HepG2 (cell line): Measurements from ENCODE around the gene CTNNA3. TPM values are rescaled to one million over a fixed set of nuclear protein-coding genes. Genes with fewer than 3 reads are reported as not detected.

ENCODE experiments used
- ATAC-seq: fragments of 200-7000 bp; cut with Tn5 transposase; 3 replicates; pipeline ENCODE4 v1.9.1; 2020; ENCODE audit warnings: mild to moderate bottlenecking, moderate library complexity
- BruUV-seq: library from RNA; stranded (reverse); fragments of 400-500 nt; replicated peaks from 2 replicates; lab custom pipeline; 2021; lab: Mats Ljungman, UMichigan
- CTCF ChIA-PET: fragments of 300-600 bp; formaldehyde crosslinking; extraction: SDS; loops from one replicate; lab custom pipeline; 2021; ENCODE audit warnings: low total read pairs, inconsistent platforms, low intra/inter-chr PET ratio; lab: Yijun Ruan, JAX
- POLR2A ChIA-PET: fragments of 350-600 bp; sonication (Branson Sonifier 250); formaldehyde crosslinking; loops from one replicate; lab custom pipeline; 2020; ENCODE audit warnings: antibody characterized with exemption, inconsistent platforms; lab: Yijun Ruan, JAX
- DNase-seq: peaks from one replicate; pipeline ENCODE4 v3.0.0-alpha.2; 2015; ENCODE audit warnings: low spot score
- FAIRE-seq: peaks from 3 replicates; lab custom pipeline; 2011; peaks lifted over from hg19 to GRCh38; lab: Jason Lieb, UNC
- H2AFZ ChIP-seq: one replicate; pipeline ENCODE4 v1.6.1; 2011; ENCODE audit warnings: low read length, inconsistent platforms
- H3K27ac ChIP-seq: fragments of 300-600 bp; 3 replicates; pipeline ENCODE4 v1.8.0; 2011; ENCODE audit warnings: mixed run types, mild to moderate bottlenecking, mixed read lengths, low read length, inconsistent platforms; ENCODE audit not compliant: insufficient read depth; ENCODE audit errors: extremely low read length
- H3K27me3 ChIP-seq, 2 experiments: fragments of 200-600 bp in 1 of 2; 2 replicates in 1 of 2; 3 replicates in 1 of 2; pipeline versions ENCODE4 v1.6.0 to v1.8.0; 2011; ENCODE audit warnings: low read length in 2 of 2, mild to moderate bottlenecking in 2 of 2, moderate library complexity in 2 of 2, inconsistent platforms in 1 of 2; ENCODE audit not compliant: insufficient read depth in 2 of 2, control insufficient read depth in 1 of 2
- H3K36me3 ChIP-seq, 2 experiments: fragments of 200-600 bp in 1 of 2; replicated peaks in 1 of 2; 2 replicates in 1 of 2; 3 replicates in 1 of 2; pipeline versions ENCODE4 v1.5.1 to v1.8.0; 2011; ENCODE audit warnings: low read length in 2 of 2, inconsistent platforms in 1 of 2; ENCODE audit not compliant: insufficient read depth in 2 of 2, control insufficient read depth in 1 of 2
- H3K4me1 ChIP-seq: 2 replicates; pipeline ENCODE4 v1.5.1; 2012; ENCODE audit warnings: low read length, inconsistent platforms; ENCODE audit not compliant: insufficient read depth
- H3K4me2 ChIP-seq: 2 replicates; pipeline ENCODE4 v1.6.0; 2011; ENCODE audit warnings: low read depth, low read length, inconsistent platforms
- H3K4me3 ChIP-seq, 3 experiments: fragments of 200-600 bp in 1 of 3; sonication (generic), shearing (Covaris generic) in 1 of 3; replicated peaks in 1 of 3; 2 replicates each; pipeline ENCODE4 v1.5.1; 2011 to 2016; ENCODE audit warnings: low read length in 3 of 3, inconsistent platforms in 2 of 3, low read depth in 2 of 3, mild to moderate bottlenecking in 2 of 3, control low read depth in 1 of 3, mixed read lengths in 1 of 3; ENCODE audit not compliant: insufficient read depth in 1 of 3
- H3K79me2 ChIP-seq: one replicate; pipeline ENCODE4 v1.6.1; 2011; ENCODE audit warnings: low read length, inconsistent platforms; ENCODE audit not compliant: insufficient read depth
- H3K9ac ChIP-seq: 2 replicates; pipeline ENCODE4 v1.6.0; 2011; ENCODE audit warnings: mild to moderate bottlenecking, low read depth, low read length, inconsistent platforms; ENCODE audit not compliant: insufficient read depth
- H3K9me3 ChIP-seq: 2 replicates; pipeline ENCODE4 v1.5.1; 2012; ENCODE audit warnings: mild to moderate bottlenecking, low read length
- H4K20me1 ChIP-seq: 2 replicates; pipeline ENCODE4 v1.6.0; 2011; ENCODE audit warnings: inconsistent platforms, mild to moderate bottlenecking, low read length, moderate library complexity; ENCODE audit not compliant: insufficient read depth
- CCDC6 ChIP-seq: sonication (generic); formaldehyde crosslinking; IDR thresholded peaks from 2 replicates; pipeline ENCODE4 v1.8.1; 2022; ENCODE audit warnings: mild to moderate bottlenecking, missing genetic modification reagents, moderate library complexity
- FOXJ3 ChIP-seq: sonication (generic); formaldehyde crosslinking; IDR thresholded peaks from 2 replicates; pipeline ENCODE4 v1.4.0; 2020; ENCODE audit warnings: missing genetic modification reagents, mild to moderate bottlenecking, borderline replicate concordance
- ZNF550 ChIP-seq: sonication (generic); formaldehyde crosslinking; IDR thresholded peaks from 2 replicates; pipeline ENCODE4 v1.4.0; 2020; ENCODE audit warnings: mild to moderate bottlenecking, missing genetic modification reagents, borderline replicate concordance
- ZNF841 ChIP-seq: sonication (generic); formaldehyde crosslinking; IDR thresholded peaks from 2 replicates; pipeline ENCODE4 v1.8.1; 2023; ENCODE audit warnings: missing genetic modification reagents, borderline replicate concordance
- WGBS: methylation state at CpG from one replicate; pipeline ENCODE4 v1.1.6; 2017; ENCODE audit warnings: low lambda C conversion rate; 5-methylcytosine and 5-hydroxymethylcytosine counted together
- in situ Hi-C: cut with HindIII; loops from 2 replicates; pipeline ENCODE4 v1.10.0; 2017; ENCODE audit warnings: low pct_unique_long_range_greater_than_20kb; ENCODE audit not compliant: extremely low pct_ligation_motif_present
- intact Hi-C: fragments of 100-400 bp; cut with micrococcal nuclease; formaldehyde crosslinking; loops from one replicate; pipeline ENCODE4 v1.10.0; 2022; ENCODE audit not compliant: unreplicated experiment
- polyA plus RNA-seq, 8 experiments: library from polyadenylated mRNA; depleted of rRNA in 3 of 8; stranded (reverse) in 7 of 8; unstranded in 1 of 8; fragments of >200 nt; fragmentation: Illumina TruSeq in 4 of 8; extraction: Trizol in 4 of 8; gene quantifications; 2 replicates each; pipeline versions ENCODE4 v1.2.1 to v1.2.3, GENCODE V29; 2011 to 2016; ENCODE audit warnings: low read depth in 4 of 8, missing spikeins in 1 of 8, mixed read lengths in 1 of 8; ENCODE audit not compliant: insufficient read depth in 1 of 8
- total RNA-seq, 5 experiments: library from RNA; depleted of rRNA; stranded (reverse); fragments of >200 nt; fragmentation: Illumina TruSeq; extraction: Trizol; gene quantifications; 2 replicates each; pipeline ENCODE4 v1.2.3, GENCODE V29; 2016; ENCODE audit warnings: low read depth in 1 of 5

CTNNA3 gene
- total and polyA plus RNA-seq, 2 of the 13 experiments (the other 11 are each of a cell fraction or from before 2014, with no cell fraction given), result not detected

DNA sequence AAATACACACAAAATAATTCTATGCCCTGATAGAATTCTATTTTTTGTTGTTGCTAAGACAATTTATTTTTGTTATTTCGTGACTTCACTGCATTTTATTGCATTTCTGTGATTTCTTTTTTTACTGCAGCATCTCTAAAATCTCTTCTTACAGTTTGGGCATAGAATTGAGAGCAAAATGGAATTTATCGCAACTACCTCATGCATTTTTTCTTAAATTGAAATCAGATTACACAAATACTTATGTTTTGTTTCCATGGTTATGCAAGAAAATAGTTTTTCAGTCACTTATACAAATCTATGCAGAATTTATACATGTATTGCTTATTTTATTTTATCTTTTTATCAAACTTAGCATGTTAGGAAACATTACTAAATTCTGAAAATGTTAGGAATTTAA lies 1552.0 kb downstream of the CTNNA3 start:
- POLR2A ChIA-PET, result no interaction called here
- ATAC-seq (no peak), DNase-seq (no peak), FAIRE-seq (no peak)
- TF ChIP-seq ZNF550, result no peak
- TF ChIP-seq ZNF841 (CRISPR knock-in tag), result no peak
- no peak for TF ChIP-seq CCDC6 (CRISPR knock-in tag)
- in situ Hi-C loops (no loop called here), intact Hi-C loops (no loop called here)
- Histone ChIP-seq H2AFZ (no peak overlapping the region), H3K79me2 (no peaks in the 10 kb centered on the region), H3K9ac (no peak overlapping the region), H3K27me3 (no peaks in the 10 kb centered on the region), H3K36me3 (no peaks in the 10 kb centered on the region), H4K20me1 (no peaks in the 10 kb centered on the region), H3K4me2 (no peak overlapping the region), H3K4me3 (no peak overlapping the region), H3K27ac (no peak overlapping the region), H3K4me1 (no peaks in the 10 kb centered on the region), H3K9me3 (no peaks in the 10 kb centered on the region)
- CTCF ChIA-PET, result no interaction called here
- BruUV-seq, result no TSS peak
- 1% methylated on average over 2 of the region's 2 CpGs for WGBS

DNA sequence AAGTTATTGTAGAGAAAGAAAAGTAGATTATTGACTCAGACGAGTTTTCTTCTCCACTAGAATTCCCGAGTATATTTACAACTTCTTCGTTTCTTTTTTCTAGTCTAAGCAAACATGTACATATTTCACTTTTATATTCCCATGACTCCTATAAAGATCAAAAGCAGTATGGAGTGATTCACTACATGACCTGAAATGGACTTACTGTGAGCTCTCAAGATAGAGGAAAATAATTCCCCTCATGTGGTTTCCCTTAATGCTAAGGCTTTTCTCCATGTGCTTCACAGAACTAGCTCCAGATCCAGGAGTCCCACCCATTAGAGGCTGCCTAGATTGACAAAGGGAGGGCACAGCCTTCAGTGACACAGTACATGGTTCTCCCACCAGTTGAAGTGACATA lies 1593.2 kb downstream of the CTNNA3 start:
- in situ Hi-C loops, result no loop called here

More for the DNA sequence above, 1593.2 kb downstream of the CTNNA3 start:
- no peak for TF ChIP-seq FOXJ3
- ChIA-PET CTCF (no interaction called here), POLR2A (no interaction called here)
- Histone ChIP-seq H3K27me3 (no peaks in the 10 kb centered on the region), H2AFZ (no peak overlapping the region), H3K4me3 (no peak overlapping the region), H3K79me2 (no peaks in the 10 kb centered on the region), H4K20me1 (no peaks in the 10 kb centered on the region), H3K4me1 (no peaks in the 10 kb centered on the region), H3K4me2 (no peak overlapping the region), H3K9ac (no peak overlapping the region), H3K27ac (no peak overlapping the region), H3K36me3 (no peaks in the 10 kb centered on the region), H3K9me3 (no peaks in the 10 kb centered on the region)
- ATAC-seq (no peak), FAIRE-seq (no peak), DNase-seq (no peak)
- BruUV-seq, result no TSS peak
- WGBS, result 1% methylated on average over 3 of the region's 3 CpGs
- intact Hi-C loops, result no loop called here
